SK-N-SH treated with all-trans-retinoic acid at 6 μM for 48 hours (cell line): ENCODE results near the gene DSTYK.

Source experiments
- CSDC2 ChIP-seq: fragments of 250-450 bp; sonication (Bioruptor Pico); IDR thresholded peaks from 2 replicates; pipeline ENCODE4 v1.5.0; 2020; ENCODE audit warnings: mild to moderate bottlenecking, moderate library complexity
- GLIS3 ChIP-seq: fragments of 250-450 bp; sonication (Bioruptor Pico); IDR thresholded peaks from 2 replicates; pipeline ENCODE4 v1.5.0; 2020; ENCODE audit warnings: mild to moderate bottlenecking, moderate library complexity
- ISL1 ChIP-seq: fragments of 250-450 bp; sonication (Bioruptor Pico); IDR thresholded peaks from 2 replicates; pipeline ENCODE4 v2.1.2; 2022; ENCODE audit warnings: mild to moderate bottlenecking, moderate library complexity
- PPARA ChIP-seq: fragments of 250-450 bp; sonication (Bioruptor Pico); IDR thresholded peaks from 2 replicates; pipeline ENCODE4 v1.5.0; 2020; ENCODE audit warnings: mild to moderate bottlenecking, borderline replicate concordance
- RARB ChIP-seq: fragments of 250-450 bp; sonication (Bioruptor Pico); IDR thresholded peaks from 2 replicates; pipeline ENCODE4 v1.8.0; 2021; ENCODE audit warnings: mild to moderate bottlenecking, moderate library complexity
- TF ChIP-seq, protein P1 (sequence below): fragments of 250-450 bp; sonication (Bioruptor Pico); IDR thresholded peaks from 2 replicates; pipeline ENCODE4 v1.8.0; 2020; ENCODE audit warnings: mild to moderate bottlenecking, moderate library complexity, borderline replicate concordance

- no peak for TF ChIP-seq PPARA
- TF ChIP-seq ISL1 (CRISPR knock-in tag), result no peak
- TF ChIP-seq, protein P1, sequence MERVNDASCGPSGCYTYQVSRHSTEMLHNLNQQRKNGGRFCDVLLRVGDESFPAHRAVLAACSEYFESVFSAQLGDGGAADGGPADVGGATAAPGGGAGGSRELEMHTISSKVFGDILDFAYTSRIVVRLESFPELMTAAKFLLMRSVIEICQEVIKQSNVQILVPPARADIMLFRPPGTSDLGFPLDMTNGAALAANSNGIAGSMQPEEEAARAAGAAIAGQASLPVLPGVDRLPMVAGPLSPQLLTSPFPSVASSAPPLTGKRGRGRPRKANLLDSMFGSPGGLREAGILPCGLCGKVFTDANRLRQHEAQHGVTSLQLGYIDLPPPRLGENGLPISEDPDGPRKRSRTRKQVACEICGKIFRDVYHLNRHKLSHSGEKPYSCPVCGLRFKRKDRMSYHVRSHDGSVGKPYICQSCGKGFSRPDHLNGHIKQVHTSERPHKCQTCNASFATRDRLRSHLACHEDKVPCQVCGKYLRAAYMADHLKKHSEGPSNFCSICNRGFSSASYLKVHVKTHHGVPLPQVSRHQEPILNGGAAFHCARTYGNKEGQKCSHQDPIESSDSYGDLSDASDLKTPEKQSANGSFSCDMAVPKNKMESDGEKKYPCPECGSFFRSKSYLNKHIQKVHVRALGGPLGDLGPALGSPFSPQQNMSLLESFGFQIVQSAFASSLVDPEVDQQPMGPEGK (CRISPR knock-in tag), result no peak
- no peak for TF ChIP-seq CSDC2 (CRISPR knock-in tag)
- no peak for TF ChIP-seq GLIS3 (CRISPR knock-in tag)
- TF ChIP-seq RARB (CRISPR knock-in tag), result no peak
These were observed 67.3 kb downstream of the DSTYK start for GRCh38 chr1:205144046-205144720.
